HG03045 (cell line): ENCODE results near the gene PRKAG2.
"Not testable (repeated sequence)": the region's sequence is repeated elsewhere in the genome, so short reads cannot be mapped to it uniquely, and the experiment has no call there.

ENCODE experiments used
- ATAC-seq: cut with Tn5 transposase; IDR thresholded peaks from one replicate; pipeline ENCODE4 v1.9.1; 2021; ENCODE audit warnings: mild to moderate bottlenecking, moderate library complexity; ENCODE audit not compliant: unreplicated experiment

Gene PRKAG2

GRCh38 chr7:151573046-151573445 lies 303.9 kb downstream of the PRKAG2 start:
- ATAC-seq = not testable (repeated sequence)

- ATAC-seq = no peak
These were observed 304.8 kb downstream of the PRKAG2 start for GRCh38 chr7:151572136-151572535.

- ATAC-seq = no peak
These were observed 305.4 kb downstream of the PRKAG2 start for GRCh38 chr7:151571471-151571870.

- no peak for ATAC-seq
These were observed 306.5 kb downstream of the PRKAG2 start for GRCh38 chr7:151570366-151570915.

GRCh38 chr7:151568956-151569940 lies 307.7 kb downstream of the PRKAG2 start:
- no peak for ATAC-seq

- ATAC-seq = no peak
These were observed 310.0 kb downstream of the PRKAG2 start for GRCh38 chr7:151566897-151567320.

GRCh38 chr7:151565541-151565940 lies 311.4 kb downstream of the PRKAG2 start:
- ATAC-seq = no peak

- no peak for ATAC-seq
These were observed 316.7 kb downstream of the PRKAG2 start for GRCh38 chr7:151560243-151560642.

GRCh38 chr7:151559557-151560183 lies 317.2 kb downstream of the PRKAG2 start:
- ATAC-seq = no peak

GRCh38 chr7:151558575-151558974 lies 318.3 kb downstream of the PRKAG2 start:
- ATAC-seq = no peak

GRCh38 chr7:151556592-151556991 lies 320.3 kb downstream of the PRKAG2 start:
- no peak for ATAC-seq

GRCh38 chr7:151553356-151553755 lies 323.6 kb downstream of the PRKAG2 start:
- ATAC-seq = no peak

- ATAC-seq = no peak
These were observed 324.4 kb downstream of the PRKAG2 start for GRCh38 chr7:151552352-151553028.

- ATAC-seq = no peak
These were observed 325.1 kb downstream of the PRKAG2 start for GRCh38 chr7:151551820-151552219.

- no peak for ATAC-seq
These were observed 326.1 kb downstream of the PRKAG2 start for GRCh38 chr7:151550656-151551286.

GRCh38 chr7:151549644-151550043 lies 327.3 kb downstream of the PRKAG2 start:
- ATAC-seq = no peak

GRCh38 chr7:151549083-151549482 lies 327.8 kb downstream of the PRKAG2 start:
- ATAC-seq = no peak

GRCh38 chr7:151544183-151544582 lies 332.7 kb downstream of the PRKAG2 start:
- ATAC-seq = no peak

- ATAC-seq = no peak
These were observed 334.2 kb downstream of the PRKAG2 start for GRCh38 chr7:151542606-151543130.

GRCh38 chr7:151541709-151542499 lies 335.0 kb downstream of the PRKAG2 start:
- ATAC-seq = no peak
